ENCODE results near the gene RNF144B.
A peak's percentile ranks its signal among the peaks of the same experiment; 100 is the strongest.
"Not testable (repeated sequence)": the region's sequence is repeated elsewhere in the genome, so short reads cannot be mapped to it uniquely, and the experiment has no call there.

Gene RNF144B

DNA sequence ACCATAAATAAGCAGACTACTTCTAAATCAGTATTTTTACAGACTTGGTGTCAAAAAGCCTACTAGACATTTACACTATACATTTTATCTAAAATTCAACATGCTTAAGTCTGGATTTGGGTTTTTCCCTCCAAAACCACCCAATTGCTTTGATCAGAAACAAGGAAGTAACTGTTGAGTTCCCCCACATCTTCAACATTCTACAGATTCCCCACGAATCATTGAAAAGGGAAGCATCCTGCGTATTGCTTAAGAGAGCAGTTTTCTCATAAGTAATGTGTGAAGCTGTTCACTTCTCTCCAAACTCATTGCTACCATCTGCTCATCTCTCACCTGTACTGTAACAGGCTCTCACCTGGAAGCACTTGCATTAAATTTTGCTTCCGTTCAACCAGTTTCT, 36.4 kb upstream of the RNF144B start:
- no peaks in the 10 kb centered on the region for H3K27me3 ChIP-seq (ENCODE audit: insufficient read depth, poor library complexity, severe bottlenecking)
- TF ChIP-seq, protein P1, sequence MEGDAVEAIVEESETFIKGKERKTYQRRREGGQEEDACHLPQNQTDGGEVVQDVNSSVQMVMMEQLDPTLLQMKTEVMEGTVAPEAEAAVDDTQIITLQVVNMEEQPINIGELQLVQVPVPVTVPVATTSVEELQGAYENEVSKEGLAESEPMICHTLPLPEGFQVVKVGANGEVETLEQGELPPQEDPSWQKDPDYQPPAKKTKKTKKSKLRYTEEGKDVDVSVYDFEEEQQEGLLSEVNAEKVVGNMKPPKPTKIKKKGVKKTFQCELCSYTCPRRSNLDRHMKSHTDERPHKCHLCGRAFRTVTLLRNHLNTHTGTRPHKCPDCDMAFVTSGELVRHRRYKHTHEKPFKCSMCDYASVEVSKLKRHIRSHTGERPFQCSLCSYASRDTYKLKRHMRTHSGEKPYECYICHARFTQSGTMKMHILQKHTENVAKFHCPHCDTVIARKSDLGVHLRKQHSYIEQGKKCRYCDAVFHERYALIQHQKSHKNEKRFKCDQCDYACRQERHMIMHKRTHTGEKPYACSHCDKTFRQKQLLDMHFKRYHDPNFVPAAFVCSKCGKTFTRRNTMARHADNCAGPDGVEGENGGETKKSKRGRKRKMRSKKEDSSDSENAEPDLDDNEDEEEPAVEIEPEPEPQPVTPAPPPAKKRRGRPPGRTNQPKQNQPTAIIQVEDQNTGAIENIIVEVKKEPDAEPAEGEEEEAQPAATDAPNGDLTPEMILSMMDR (IDR thresholded peaks at IDR 0.05; ENCODE audit: poor library complexity, severe bottlenecking), result no peak
- no peaks in the 10 kb centered on the region for H3K9me3 ChIP-seq (ENCODE audit: severe bottlenecking)
- H3K36me3 ChIP-seq (ENCODE audit: low read depth), result no peaks in the 10 kb centered on the region
- H3K4me3 ChIP-seq (ENCODE audit: severe bottlenecking), result no peak overlapping the region
- peak overlapping the region; percentile 72 for H3K27ac ChIP-seq (ENCODE audit: poor library complexity, severe bottlenecking)
- no peak for ATAC-seq (ENCODE audit: low read depth)
- DNase-seq (ENCODE audit: low spot score), result no peak
- H3K4me1 ChIP-seq (ENCODE audit: insufficient read depth, poor library complexity, severe bottlenecking), result peaks cover 39% of the 10 kb centered on the region

DNA sequence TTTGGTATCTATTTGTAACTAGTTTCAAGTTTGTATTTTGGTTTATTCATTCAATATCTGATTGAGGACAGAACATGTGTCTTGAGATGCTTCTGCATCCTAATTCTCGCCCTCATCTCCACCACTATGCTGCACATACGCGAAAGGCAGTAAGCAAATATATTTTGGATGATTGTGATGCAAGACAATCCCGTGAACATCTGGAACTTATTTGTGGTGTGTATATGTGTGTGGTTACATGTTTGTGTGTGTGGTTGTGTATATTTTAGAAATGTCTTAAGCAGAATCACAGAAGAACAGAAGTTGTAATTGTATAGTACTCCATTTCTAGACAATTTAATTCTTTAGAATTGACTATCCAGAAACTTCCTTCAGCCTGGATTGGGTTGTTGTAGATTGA, 35.1 kb upstream of the RNF144B start:
- DNase-seq (ENCODE audit: low spot score) (no peak), ATAC-seq (ENCODE audit: low read depth) (no peak)
- no peak overlapping the region for H3K4me3 ChIP-seq (ENCODE audit: severe bottlenecking)
- no peaks in the 10 kb centered on the region for H3K36me3 ChIP-seq (ENCODE audit: low read depth)
- TF ChIP-seq, protein P1 (IDR thresholded peaks at IDR 0.05; ENCODE audit: poor library complexity, severe bottlenecking), result no peak
- H3K4me1 ChIP-seq (ENCODE audit: insufficient read depth, poor library complexity, severe bottlenecking), result peaks cover 33% of the 10 kb centered on the region
- H3K9me3 ChIP-seq (ENCODE audit: severe bottlenecking), result no peaks in the 10 kb centered on the region
- H3K27me3 ChIP-seq (ENCODE audit: insufficient read depth, poor library complexity, severe bottlenecking), result no peaks in the 10 kb centered on the region
- H3K27ac ChIP-seq (ENCODE audit: poor library complexity, severe bottlenecking), result peak overlapping the region; percentile 72

DNA sequence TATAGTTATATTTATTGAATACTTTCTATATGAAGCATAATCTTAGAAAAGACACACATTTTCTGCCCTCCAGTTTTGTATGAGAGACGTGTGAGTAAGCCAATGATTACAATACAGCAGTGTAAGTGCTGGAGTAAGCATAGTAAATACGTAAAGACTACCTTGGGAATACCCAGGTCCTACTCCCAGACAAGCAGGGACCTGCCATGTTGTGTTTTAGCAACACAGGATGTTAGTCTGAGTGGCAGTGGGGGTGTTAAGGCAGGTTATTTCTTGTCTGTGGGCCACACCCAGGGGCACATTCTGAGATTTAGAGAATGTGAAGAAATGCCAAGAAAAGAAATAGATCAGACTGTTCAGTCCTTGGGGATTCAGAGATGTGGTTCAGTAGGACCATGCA, 34.3 kb upstream of the RNF144B start:
- H3K27ac ChIP-seq (ENCODE audit: poor library complexity, severe bottlenecking), result peak overlapping the region; percentile 72
- H3K4me1 ChIP-seq (ENCODE audit: insufficient read depth, poor library complexity, severe bottlenecking), result peaks cover 25% of the 10 kb centered on the region
- TF ChIP-seq, protein P1 (IDR thresholded peaks at IDR 0.05; ENCODE audit: poor library complexity, severe bottlenecking), result no peak
- no peaks in the 10 kb centered on the region for H3K9me3 ChIP-seq (ENCODE audit: severe bottlenecking)
- peak; percentile 99 for ATAC-seq (ENCODE audit: low read depth)
- no peaks in the 10 kb centered on the region for H3K36me3 ChIP-seq (ENCODE audit: low read depth)
- peak; percentile 94 for DNase-seq (ENCODE audit: low spot score)
- H3K27me3 ChIP-seq (ENCODE audit: insufficient read depth, poor library complexity, severe bottlenecking), result no peaks in the 10 kb centered on the region
- H3K4me3 ChIP-seq (ENCODE audit: severe bottlenecking), result no peak overlapping the region

DNA sequence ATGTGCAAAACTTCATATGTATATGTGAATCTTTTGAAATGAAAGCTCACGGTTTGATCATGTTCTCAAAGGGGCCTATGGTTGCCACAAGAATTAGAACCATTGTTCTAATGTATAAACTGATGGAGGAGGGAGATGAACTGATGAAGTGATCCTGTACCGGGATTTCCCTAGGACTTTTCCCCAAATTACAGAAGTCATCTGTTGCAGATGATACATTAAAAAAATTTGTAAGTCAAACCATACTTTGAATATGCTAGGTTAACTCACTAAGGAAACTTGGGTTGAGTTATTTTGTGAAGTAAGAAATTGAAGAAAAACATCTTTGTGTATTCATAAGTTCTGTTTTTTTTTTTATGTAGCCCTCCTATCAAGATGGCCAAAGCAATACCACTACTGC, 33.9 kb upstream of the RNF144B start:
- Histone ChIP-seq H3K27me3 (ENCODE audit: insufficient read depth, poor library complexity, severe bottlenecking) (no peaks in the 10 kb centered on the region), H3K4me3 (ENCODE audit: severe bottlenecking) (no peak overlapping the region), H3K27ac (ENCODE audit: poor library complexity, severe bottlenecking) (peak overlapping the region; percentile 72), H3K4me1 (ENCODE audit: insufficient read depth, poor library complexity, severe bottlenecking) (peaks cover 24% of the 10 kb centered on the region), H3K9me3 (ENCODE audit: severe bottlenecking) (no peaks in the 10 kb centered on the region), H3K36me3 (ENCODE audit: low read depth) (no peaks in the 10 kb centered on the region)
- ATAC-seq (ENCODE audit: low read depth) (no peak), DNase-seq (ENCODE audit: low spot score) (no peak)
- TF ChIP-seq, protein P1 (IDR thresholded peaks at IDR 0.05; ENCODE audit: poor library complexity, severe bottlenecking), result no peak

DNA sequence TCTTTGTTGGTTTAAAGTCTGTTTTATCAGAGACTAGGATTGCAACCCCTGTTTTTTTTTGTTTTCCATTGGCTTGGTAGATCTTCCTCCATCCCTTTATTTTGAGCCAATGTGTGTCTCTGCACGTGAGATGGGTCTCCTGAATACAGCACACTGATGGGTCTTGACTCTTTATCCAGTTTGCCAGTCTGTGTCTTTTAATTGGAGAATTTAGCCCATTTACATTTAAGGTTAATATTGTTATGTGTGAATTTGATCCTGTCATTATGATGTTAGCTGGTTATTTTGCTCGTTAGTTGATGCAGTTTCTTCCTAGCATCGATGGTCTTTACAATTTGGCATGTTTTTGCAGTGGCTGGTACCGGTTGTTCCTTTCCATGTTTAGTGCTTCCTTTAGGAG, 29.6 kb upstream of the RNF144B start:
- H3K4me1 ChIP-seq (ENCODE audit: insufficient read depth, poor library complexity, severe bottlenecking), result peaks cover 18% of the 10 kb centered on the region
- H3K4me3 ChIP-seq (ENCODE audit: severe bottlenecking); ATAC-seq (ENCODE audit: low read depth); H3K9me3 ChIP-seq (ENCODE audit: severe bottlenecking); H3K27ac ChIP-seq (ENCODE audit: poor library complexity, severe bottlenecking); DNase-seq (ENCODE audit: low spot score); H3K36me3 ChIP-seq (ENCODE audit: low read depth); H3K27me3 ChIP-seq (ENCODE audit: insufficient read depth, poor library complexity, severe bottlenecking): not testable (repeated sequence)

Measured in RWPE2 (cell line).